Stimulated activated CD4-positive, alpha-beta T cell treated with anti-CD3 and anti-CD28 coated beads, Interleukin-4, amount 100 ng/mL, for 1 hour (primary cell): Measurements from ENCODE around the gene GMDS.

Experiments
- DNase-seq: peaks from one replicate; pipeline ENCODE4 v3.0.0-alpha.2; 2020

The GMDS gene

DNA sequence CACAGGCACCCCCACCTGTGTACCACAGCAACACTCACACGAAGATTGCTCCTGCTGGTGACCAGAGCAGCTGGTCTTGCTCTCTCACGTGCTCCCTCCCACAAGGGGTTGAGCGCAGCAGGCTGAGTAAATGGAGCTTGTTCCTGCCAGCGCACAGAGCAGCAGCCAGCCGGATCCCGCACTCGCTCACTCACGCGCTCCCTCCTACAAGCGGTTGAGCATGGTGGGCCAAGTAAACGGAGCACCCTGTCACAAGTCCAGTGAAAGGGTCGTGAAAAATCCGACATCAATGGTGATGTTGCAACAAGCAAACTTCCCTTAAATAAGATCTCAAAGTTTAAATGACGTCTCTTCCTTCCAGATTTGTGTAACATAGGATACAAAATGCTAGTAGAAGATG is 322.0 kb downstream of the GMDS start:
- no peak for DNase-seq

- peak; percentile 44 for DNase-seq
Measured at GRCh38 chr6:1917626-1918371, 327.6 kb downstream of the GMDS start.

- DNase-seq = no peak
Measured at GRCh38 chr6:1916334-1917070, 328.9 kb downstream of the GMDS start.

DNA sequence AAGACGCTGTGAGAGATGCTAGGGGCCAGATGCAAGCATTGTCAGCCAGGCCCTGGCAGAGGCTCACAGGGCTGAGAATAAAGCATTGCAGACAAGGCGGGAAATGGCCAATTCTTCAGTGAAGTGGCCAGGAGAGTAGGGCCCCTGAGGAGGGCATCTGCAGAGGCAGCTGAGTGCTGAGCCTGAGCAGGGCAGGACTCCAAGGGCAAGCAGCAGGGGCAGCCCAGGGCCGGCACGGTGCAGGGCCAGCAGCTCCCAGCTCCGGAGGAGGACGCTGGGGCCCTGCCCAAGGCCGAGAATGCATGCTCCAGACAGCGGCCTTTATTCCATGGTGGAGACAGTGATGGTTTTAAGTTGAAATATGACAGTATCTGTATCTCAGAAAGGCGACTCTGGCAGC is 330.2 kb downstream of the GMDS start:
- no peak for DNase-seq

- no peak for DNase-seq
Measured at GRCh38 chr6:1913577-1913976, 331.8 kb downstream of the GMDS start.

DNA sequence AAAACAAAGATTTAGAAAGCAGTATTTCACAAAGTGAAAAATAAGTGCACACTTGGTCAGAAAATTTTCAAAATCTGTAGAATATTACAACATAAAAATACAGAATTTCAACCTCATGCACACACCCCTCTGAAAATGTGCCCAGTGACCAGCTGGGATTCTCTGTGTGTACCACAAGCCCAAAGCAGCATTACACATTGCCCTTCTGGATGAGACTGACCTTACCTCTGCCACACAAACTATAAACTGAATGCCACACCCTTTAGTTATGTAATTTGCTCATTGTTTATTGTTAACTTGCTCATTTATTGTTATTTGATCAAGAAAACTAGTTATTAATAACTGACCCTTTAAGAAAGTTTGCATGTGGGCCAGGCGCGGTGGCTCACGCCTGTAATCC is 332.7 kb downstream of the GMDS start:
- no peak for DNase-seq

GRCh38 chr6:1911474-1911873 is 333.9 kb downstream of the GMDS start:
- DNase-seq = no peak

DNA sequence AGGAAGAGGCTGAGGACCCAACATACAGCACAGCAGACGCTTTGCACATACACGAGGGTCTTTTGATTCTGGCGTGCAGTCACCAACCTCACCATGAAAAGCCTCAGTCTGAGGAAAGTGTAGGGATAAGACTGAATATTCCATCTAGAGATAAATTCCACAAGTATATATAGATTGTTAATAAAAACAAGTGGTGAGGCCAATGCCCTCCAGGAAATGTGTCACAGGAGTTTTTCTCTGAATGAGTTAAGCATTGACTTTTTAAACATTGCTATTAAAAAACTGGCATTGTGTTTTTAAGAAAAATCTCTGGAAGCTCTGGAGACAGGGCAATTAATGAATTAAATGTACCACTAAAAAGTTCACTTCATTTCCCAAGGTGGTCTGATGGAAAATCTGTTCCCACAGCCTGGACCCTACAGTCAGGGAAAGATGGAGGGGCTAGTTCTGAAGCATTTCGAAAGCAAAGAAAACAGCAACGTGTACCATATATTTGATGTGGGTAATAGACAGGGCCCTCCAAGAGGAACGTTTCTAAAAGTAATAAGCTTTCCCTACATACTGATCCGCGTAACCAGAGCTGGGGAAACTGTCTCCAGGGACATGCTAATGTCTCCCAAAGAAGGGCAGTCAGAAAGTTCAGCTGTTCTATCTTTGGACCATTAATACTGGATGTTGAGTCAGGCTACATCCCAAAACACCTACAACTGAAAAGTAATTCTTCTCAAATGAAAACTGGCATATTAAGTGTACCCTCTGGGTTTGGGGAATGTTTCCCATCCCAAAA is 334.6 kb downstream of the GMDS start:
- DNase-seq = no peak

GRCh38 chr6:1908784-1909183 is 336.6 kb downstream of the GMDS start:
- DNase-seq = no peak

DNA sequence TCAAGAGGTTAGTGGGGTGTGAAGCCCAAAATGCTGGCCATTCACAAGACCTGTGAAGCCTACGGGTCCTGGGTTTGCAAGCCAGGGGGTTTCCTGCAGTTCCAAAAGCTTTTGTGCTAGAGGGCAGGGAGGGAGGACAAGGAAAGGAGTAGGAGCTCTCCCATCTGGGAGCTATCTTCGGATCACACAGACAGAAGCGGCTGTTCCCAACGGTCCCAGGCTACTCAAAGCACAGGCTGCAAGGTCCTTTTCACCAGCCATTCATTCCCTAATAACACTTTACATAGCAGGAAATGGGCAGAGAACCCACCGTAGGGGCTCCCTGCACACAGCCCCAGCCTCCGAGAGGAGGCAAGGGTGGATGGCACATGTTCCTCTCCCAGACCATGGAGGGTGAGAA is 338.8 kb downstream of the GMDS start:
- DNase-seq = no peak

GRCh38 chr6:1906014-1906413 is 339.4 kb downstream of the GMDS start:
- no peak for DNase-seq

DNA sequence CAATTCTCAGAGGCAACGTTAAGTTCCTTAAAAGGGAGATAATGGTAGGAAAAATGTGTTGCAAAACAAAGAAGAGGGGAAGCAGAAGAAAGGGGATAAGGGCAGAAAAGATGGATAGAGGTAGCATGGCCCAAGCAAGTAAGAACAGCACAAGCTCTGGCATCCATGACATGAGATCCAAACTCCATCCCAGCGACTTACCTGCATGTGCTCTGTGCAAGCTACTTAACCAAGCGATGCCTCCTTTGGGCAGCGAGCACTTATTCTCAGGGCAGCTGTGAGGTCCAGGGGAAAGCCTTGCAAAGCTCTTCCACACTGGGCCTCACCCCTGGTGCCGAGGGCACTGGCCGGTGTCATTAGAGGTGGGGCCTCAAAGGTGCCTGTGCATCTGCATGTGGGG is 340.5 kb downstream of the GMDS start:
- DNase-seq = no peak

GRCh38 chr6:1904466-1904799 is 341.0 kb downstream of the GMDS start:
- no peak for DNase-seq

DNA sequence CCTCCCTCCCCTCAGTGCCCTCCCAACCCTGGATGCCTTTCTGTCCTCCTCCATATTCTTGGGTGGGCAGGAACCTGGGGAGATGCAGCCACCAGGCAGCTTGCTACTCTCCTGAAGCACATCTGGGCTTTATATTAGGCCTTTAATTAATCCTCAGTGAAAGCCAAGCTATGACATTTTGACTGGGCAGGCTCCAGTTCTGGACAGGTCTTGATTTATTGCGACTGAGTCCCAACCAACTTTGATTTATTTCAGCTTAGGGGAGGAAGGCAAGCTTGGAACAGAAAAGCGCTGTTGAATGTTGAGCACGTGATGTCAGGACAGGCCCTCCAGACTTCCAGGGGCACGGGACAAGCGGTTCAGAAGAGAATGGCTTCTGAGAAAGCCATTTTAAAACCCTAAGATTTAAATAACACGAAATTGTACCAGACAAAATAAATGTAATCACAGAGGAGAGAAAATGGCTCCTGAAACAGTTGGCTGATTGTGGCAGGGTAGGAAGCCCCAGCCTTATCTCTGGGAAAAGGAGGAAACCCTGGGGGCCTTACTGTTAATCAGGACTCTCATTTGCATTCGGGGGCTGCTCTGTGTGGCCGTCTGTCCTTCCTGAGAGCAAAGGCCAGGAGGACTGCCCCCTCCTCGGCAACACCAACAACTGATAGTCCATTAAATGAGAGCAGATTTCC is 341.5 kb downstream of the GMDS start:
- no peak for DNase-seq

DNA sequence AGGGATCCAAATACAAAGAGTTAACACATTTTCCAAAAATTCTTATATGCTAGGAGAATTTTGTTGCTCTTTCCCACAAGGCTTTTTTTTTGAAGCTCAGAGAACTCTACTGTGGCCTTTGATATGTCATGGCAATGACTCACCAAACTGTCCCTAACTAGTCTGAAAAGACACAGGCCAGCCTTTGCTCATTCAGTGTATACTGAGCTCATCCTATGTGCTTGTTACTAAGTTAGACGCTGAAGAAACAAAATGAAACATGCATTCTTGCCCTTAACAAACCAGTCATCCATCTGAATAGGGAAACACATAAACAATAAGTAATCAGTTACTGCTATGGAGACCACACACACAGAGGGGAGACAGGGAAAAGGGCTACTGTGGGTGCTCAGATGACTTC is 343.8 kb downstream of the GMDS start:
- no peak for DNase-seq

DNA sequence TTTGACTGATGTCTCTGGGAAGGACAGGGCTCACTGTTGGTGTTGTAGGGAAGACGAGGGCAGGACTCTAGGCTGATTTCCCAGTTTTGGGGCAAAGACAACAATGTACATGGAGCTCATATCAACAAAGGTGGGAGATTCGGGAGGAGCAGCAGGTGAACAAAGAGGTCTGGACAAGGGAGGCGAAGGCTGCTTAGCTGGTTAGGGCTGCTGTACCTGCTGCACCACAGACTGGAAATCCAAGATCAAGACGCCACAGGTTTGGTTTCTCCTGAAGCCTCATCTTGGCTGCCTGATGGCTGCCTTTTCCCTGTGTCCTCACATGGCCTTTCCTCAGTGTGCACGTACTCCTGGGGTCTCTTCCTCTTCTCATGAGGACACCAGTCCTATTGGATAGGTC is 348.5 kb downstream of the GMDS start:
- no peak for DNase-seq

GRCh38 chr6:1895721-1896120 is 349.7 kb downstream of the GMDS start:
- DNase-seq = no peak

DNA sequence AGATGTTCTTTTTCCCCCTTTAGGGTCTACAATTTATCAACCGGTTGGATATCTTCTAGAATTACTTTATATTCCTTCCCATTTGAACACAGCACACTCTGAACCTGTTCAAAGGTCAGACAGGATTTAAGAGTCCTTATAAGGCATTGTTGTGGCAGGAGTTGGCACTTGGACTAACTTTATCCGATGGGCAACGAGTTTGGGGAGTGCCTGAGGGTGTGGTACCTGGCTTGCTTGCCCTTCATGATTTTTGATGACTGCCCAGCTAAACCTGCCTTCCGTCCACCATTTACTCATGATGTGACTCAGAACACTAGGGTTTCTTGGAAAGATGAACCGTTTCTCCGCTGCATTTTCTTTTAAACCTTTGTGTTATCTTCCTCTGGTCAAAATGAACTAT is 350.5 kb downstream of the GMDS start:
- no peak for DNase-seq

- no peak for DNase-seq
Measured at GRCh38 chr6:1893470-1894130, 351.8 kb downstream of the GMDS start.

DNA sequence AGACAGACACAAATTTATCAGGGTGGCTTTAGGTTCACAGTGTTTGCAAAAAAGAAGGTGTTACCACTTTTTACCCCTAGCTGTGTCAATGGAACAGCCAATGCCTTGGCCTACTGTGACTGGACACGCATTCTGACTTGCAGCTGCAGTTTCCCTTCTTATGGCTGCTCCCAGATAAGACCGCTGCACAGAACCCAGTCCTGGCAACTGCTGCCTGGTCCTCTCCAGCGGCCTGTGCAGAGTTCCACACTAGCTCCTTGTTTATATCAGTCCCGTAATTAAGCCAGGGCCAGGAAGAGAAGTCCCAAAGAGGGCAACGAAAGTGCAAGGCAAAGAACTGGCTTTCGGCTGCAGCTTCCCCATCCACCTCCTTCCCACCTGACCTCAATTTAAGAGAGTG is 352.7 kb downstream of the GMDS start:
- DNase-seq = no peak

GRCh38 chr6:1890987-1891386 is 354.4 kb downstream of the GMDS start:
- DNase-seq = no peak

DNA sequence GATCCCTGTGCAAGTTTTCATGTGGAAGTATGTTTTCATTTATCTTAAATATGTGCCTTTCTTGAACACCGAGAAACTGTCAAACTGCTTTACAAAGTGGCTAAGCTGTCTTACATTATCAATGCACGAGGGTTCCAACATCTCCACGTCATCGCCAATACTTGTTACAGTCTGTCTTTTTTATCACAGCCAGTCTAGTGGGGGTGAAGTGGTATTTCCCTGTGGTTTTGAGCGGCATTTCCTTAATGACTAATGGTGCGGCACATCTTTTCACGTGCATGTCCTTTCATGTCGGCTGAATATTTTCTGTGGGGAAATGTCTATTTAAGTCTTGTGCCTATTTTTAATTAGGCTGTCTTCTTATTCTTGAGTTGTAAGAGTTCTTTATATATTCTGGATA is 355.3 kb downstream of the GMDS start:
- DNase-seq = no peak

DNA sequence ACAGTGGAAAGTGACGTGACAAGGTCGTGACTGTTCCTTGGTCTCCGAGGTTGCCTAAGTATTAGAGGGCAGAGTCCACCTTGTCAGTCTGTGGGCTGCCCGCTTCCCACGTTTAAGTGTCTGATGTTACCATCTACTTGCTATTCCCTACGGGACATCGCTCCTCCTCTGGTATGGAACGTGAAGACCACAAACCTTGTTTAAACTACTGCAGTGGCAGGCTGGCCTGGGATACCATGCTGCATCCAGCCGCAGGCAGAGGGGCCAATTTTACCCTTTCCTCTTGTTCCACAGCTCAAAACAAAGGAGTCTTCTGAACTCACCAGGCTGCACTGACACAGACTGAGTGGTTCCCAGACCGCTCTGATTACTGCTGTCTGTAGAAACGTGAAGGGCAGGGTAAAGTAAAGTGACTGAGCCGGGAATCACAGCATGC is 359.8 kb downstream of the GMDS start:
- DNase-seq = no peak
